HG02943 (cell line): ENCODE measurements around the gene BTBD18.

Experiments
- ATAC-seq: cut with Tn5 transposase; IDR thresholded peaks from one replicate; pipeline ENCODE4 v1.9.1; 2021; ENCODE audit warnings: mild to moderate bottlenecking, low read depth, moderate library complexity; ENCODE audit not compliant: unreplicated experiment

Gene BTBD18

DNA sequence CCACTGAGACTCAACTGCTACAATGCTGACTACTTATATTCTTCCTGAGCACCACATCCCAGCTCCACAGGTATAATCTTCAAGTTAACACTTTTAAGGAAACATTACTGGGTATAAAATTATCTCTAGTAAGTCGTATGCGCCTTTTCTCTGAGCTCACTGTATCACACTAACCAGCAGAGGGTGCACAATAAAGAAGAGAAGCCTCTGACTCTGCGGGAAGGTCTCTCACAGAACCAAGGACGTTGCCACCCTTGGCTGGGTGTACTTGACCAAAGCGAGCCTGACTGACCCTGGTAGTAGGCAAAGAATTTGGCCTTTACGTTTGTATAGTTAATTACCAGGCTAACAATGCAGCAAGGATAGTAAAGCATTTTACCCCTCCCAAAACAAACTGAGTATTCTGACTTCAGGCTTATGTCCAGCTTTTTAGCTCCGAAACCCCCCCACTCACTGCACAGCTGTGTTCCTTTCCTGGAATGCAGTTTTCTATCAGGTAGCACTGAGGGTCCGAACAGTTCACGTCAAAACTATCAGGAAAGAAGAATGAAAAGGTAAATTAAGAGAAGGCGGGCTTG lies at the start of gene BTBD18:
BTBD18 (minus strand) TSS at position 144 of the 578 bp plus-strand sequence. CDS start 631 bp downstream, outside the sequence.
- ATAC-seq = no peak

DNA sequence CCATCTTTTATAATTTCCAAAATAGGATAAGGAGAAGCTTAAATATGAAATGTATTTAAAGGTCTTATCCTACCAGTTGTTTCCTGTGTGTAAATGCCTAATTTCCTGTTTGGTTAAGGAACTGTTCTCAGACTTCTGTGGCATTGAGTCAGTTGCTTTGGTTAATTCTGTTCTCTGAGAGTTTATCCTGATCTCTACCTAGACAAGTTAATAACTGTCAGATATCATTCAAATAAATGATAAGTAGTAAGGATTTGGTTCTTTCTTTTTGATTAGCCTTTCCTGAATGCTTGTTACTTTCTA lies 49.5 kb upstream of the BTBD18 start:
- no peak for ATAC-seq

DNA sequence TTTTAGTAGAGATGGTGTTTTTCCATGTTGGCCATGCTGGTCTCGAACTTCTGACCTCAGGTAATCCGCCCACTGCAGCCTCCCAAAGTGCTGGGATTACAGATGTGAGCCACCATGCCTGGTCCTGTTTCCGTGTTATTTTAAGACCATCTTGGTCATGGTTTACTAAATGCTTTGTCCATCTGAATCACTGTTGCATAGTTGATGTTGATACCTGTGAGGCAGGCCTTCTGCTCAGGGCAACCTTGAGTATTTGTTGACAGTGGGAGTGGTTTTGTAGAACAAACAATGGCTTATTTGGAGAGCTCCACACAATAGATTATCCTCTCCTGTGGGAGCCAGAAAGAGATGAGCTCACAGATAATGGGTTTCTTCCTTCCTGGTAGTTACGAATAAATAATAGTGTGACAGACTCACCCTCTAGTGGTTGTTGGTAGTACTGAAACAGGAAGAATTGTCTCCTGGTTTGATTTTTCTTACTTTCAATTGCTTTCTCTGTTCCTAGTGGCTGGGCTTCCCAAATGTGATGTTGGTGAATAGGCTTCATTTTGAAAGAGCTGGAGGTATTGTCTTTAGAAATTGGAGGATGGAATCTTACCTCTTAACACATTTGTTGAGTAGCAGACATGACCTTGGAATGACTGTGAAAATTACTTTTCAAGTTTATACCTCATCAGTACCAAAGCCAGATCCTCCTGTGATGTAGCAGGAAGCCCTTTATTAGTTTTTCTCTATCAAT lies 49.0 kb upstream of the BTBD18 start:
- ATAC-seq = peak; percentile 79

- no peak for ATAC-seq
Measured at GRCh38 chr11:57798905-57799559, 47.4 kb upstream of the BTBD18 start.

DNA sequence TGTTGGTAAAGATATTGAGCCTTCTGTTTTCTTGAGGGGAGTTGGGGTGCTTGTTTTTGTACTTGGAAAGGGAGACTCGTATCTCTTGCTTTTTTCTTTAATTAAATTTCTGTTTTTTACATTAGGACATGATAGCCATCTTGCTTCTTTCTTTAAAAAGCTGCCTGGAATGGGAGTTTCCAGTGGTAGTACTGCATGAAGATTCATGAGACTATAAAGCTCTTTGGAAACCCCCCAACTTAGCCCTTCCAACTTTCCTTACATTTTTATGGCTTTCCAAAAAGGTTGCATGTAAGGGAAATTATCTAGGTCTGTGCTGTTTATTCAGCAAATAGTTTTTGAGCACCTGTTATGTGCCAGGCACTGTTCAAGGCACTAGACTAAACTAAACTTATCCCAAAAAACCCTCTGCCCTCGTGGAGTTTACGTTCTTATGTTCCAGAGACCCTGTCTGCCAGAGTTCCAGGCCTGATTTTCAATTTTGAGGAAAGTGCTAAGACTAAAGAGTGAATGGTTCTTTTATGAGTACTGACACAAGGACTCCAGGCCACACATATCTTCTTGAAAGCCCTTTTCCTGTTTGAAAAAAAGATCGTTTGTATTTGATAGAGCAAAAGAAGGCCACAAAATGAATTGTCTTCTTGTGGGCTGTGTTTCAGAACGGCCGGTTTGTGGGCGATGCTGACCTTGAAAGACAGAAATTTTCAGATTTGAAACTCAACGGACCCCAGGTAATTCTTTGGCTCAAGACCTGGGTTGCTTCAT lies 41.9 kb upstream of the BTBD18 start:
- ATAC-seq = no peak

DNA sequence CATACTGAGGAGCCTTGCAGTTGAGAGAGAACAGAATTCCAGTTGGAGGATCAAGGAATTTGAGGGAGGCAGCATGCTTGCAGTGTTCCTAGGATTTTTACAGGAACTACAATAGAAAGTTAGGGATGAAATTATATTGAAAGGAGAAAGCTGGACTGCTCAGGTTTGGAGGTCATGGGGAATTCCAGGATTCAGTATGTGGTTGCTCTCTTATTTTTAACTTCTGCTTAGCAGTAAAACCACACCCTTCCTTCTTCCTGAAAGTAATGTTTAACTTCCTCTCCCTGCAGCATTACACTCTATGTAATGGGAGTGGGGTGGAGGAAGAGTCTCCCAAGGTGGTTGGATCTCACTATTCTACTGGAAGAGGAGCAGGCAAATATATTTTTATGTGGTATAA lies 41.3 kb upstream of the BTBD18 start:
- ATAC-seq = no peak

GRCh38 chr11:57792060-57792541 lies 40.5 kb upstream of the BTBD18 start:
- ATAC-seq = peak; percentile 79

- ATAC-seq = no peak
Measured at GRCh38 chr11:57791321-57792059, 39.9 kb upstream of the BTBD18 start.

DNA sequence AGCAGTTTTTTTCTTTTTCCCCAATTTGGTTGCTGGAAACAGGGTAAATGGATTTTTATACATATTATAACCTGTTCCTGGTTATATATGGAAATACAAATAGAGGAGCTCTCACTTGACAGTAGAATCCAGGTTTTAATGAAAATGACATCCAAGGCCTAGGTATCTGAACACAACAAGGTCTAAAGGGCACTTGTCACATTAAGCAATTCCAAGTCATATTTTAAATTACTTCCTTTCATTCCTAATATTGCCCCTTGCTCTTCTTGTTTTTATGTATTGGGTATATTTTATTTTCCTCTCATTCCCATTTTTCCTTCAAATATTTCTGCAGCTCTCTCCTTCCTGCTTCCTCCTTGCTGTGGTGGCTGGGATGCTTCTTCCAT lies 37.1 kb upstream of the BTBD18 start:
- no peak for ATAC-seq

DNA sequence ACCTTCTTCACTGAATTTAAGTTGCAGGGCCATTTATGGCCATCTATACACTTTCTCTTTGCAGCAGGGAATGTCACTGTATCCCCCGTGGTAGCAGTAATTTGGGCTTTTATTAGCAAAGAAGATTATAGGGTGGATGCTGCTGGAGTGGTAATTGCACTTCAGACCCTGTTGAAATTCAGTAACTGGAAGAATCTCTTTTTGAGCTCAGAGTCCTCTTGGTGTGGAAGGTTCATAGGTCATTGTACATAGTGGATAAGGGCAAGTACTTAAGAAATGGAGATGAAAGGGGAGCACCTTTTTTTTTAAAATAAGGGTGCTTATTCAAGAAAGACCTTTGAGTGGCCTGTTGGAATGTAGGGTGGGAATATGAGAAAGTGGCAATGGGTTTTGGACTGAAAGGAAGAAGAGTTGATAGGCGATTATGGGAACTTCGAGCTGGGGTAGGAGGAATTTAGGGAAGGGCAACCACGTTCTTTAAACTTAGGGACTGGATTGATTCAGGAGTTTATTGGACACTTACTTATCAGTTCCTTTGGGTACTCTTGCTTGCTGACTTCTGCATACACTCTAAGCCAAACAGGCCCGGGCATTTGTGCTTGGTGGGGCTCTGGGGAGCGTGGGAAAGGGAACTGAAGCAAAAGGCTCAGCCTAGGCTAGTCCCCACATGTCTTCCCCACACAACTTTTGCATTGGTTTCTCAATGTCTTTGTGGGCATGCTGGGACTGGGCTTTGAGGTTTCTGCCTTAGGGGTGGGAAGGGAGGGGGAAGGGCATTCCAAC lies 36.5 kb upstream of the BTBD18 start:
- no peak for ATAC-seq

GRCh38 chr11:57787006-57787604 lies 35.5 kb upstream of the BTBD18 start:
- ATAC-seq = no peak

GRCh38 chr11:57786436-57786835 lies 34.8 kb upstream of the BTBD18 start:
- ATAC-seq = no peak

- ATAC-seq = no peak
Measured at GRCh38 chr11:57785072-57785471, 33.5 kb upstream of the BTBD18 start.

DNA sequence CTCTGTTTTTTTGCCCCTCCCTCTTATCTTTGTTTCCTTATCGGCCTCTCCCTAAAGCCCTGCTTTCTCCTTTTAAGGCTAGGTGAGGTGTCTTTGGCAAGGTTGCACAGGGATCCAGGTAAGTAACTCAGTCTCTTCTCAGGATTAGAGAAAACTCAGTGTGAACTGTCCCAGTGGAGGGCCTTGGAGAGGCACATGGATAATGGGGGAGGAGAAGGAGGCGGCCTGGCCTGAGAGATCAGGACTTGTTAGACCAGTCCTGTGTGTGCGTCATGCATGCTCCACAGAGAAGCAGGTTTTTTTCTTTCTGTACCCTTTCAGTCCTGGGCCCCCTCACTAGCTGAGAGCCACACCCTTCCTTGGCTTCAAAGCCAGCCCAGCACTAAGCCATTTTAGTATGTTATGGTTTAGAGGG lies 29.9 kb upstream of the BTBD18 start:
- ATAC-seq = no peak

- no peak for ATAC-seq
Measured at GRCh38 chr11:57779276-57779675, 27.7 kb upstream of the BTBD18 start.

GRCh38 chr11:57778318-57779037 lies 26.9 kb upstream of the BTBD18 start:
- no peak for ATAC-seq

- no peak for ATAC-seq
Measured at GRCh38 chr11:57777969-57778317, 26.3 kb upstream of the BTBD18 start.

- no peak for ATAC-seq
Measured at GRCh38 chr11:57776577-57777210, 25.1 kb upstream of the BTBD18 start.
